Gastrocnemius medialis (tissue), 4 donors: ENCODE measurements around the gene CCDC180.
"Not testable (repeated sequence)": the region's sequence is repeated elsewhere in the genome, so short reads cannot be mapped to it uniquely, and the experiment has no call there.

Experiments used
- CTCF ChIP-seq, 5 experiments: fragments of 450-650 bp in 3 of 5; fragments of 200-600 bp in 2 of 5; sonication (generic) in 2 of 5; IDR thresholded peaks in 4 of 5; conservative IDR thresholded peaks in 1 of 5; 1 replicate in 4 of 5; 2 replicates in 1 of 5; pipeline ENCODE4 v1.5.1; 2016 to 2019; ENCODE audit warnings: antibody characterized with exemption in 5 of 5, mild to moderate bottlenecking in 3 of 5, moderate library complexity in 3 of 5
- POLR2A ChIP-seq, 2 donors: fragments of 450-650 bp; IDR thresholded peaks; one replicate each; pipeline ENCODE4 v1.6.1; 2017; ENCODE audit warnings: antibody characterized with exemption in 2 of 2, mild to moderate bottlenecking in 2 of 2, moderate library complexity in 2 of 2

- TF ChIP-seq CTCF (IDR thresholded peaks at IDR 0.05 in 4 of 5, conservative IDR thresholded peaks at IDR 0.05 in 1 of 5); POLR2A (IDR thresholded peaks at IDR 0.05): not testable (repeated sequence)
These were observed 28.2 kb downstream of the CCDC180 start for GRCh38 chr9:97335622-97336021.
